H1 (cell line): ENCODE results near the gene CDK13. TPM values are rescaled to one million over a fixed set of nuclear protein-coding genes. Genes with fewer than 3 reads are reported as not detected.

Experiments
- CTCF ChIA-PET: fragments of 300-600 bp; sonication (Branson Sonifier 250); formaldehyde crosslinking; loops from one replicate; lab custom pipeline; 2021; ENCODE audit not compliant: partially characterized antibody; lab: Charles Lee
- POLR2A ChIA-PET: fragments of 300-600 bp; sonication (Branson Sonifier 250); formaldehyde crosslinking; loops from one replicate; lab custom pipeline; 2021; ENCODE audit warnings: inconsistent platforms; ENCODE audit not compliant: partially characterized antibody; lab: Charles Lee
- DNase-seq, 2 experiments: peaks; one replicate each; pipeline versions ENCODE4 v3.0.0 to v3.0.0-alpha.2; 2010 to 2022; ENCODE audit warnings: low spot score in 2 of 2, low read depth in 1 of 2, mixed read lengths in 1 of 2
- FAIRE-seq: peaks from 2 replicates; lab custom pipeline; 2011; peaks lifted over from hg19 to GRCh38; lab: Jason Lieb, UNC
- H2AFZ ChIP-seq: 2 replicates; pipeline ENCODE4 v1.8.1; 2012; ENCODE audit warnings: low read length, inconsistent platforms
- H2AK5ac ChIP-seq: 2 replicates; pipeline ENCODE4 v1.6.1; 2013; ENCODE audit warnings: low read depth, low read length
- H2BK120ac ChIP-seq: replicated peaks from 2 replicates; pipeline ENCODE3; 2013; ENCODE audit warnings: low read depth, low read length, inconsistent platforms
- H2BK12ac ChIP-seq: 2 replicates; pipeline ENCODE4 v1.6.1; 2013; ENCODE audit warnings: low read depth, low read length
- H2BK15ac ChIP-seq: 2 replicates; pipeline ENCODE4 v1.6.1; 2013; ENCODE audit warnings: low read length
- H2BK20ac ChIP-seq: 2 replicates; pipeline ENCODE4 v1.6.1; 2013; ENCODE audit warnings: low read length
- H2BK5ac ChIP-seq: 2 replicates; pipeline ENCODE4 v1.6.1; 2013; ENCODE audit warnings: low read depth, low read length
- H3K14ac ChIP-seq: 2 replicates; pipeline ENCODE4 v1.6.1; 2013; ENCODE audit warnings: inconsistent platforms; ENCODE audit not compliant: insufficient read length
- H3K18ac ChIP-seq: 2 replicates; pipeline ENCODE4 v1.6.1; 2013; ENCODE audit warnings: low read length; ENCODE audit errors: extremely low read depth
- H3K23ac ChIP-seq: 2 replicates; pipeline ENCODE4 v1.6.1; 2013; ENCODE audit warnings: inconsistent platforms; ENCODE audit not compliant: insufficient read length
- H3K23me2 ChIP-seq: 2 replicates; pipeline ENCODE4 v1.6.1; 2013; ENCODE audit warnings: low read depth, low read length
- H3K27ac ChIP-seq: 2 replicates; pipeline ENCODE4 v1.6.1; 2011; ENCODE audit warnings: low read depth, low read length, inconsistent platforms
- H3K27me3 ChIP-seq, 4 experiments: replicated peaks in 1 of 4; 1 replicate in 1 of 4; 2 replicates in 3 of 4; pipeline versions ENCODE4 v1.6.1 to v1.8.1; 2011 to 2013; ENCODE audit warnings: low read length in 3 of 4, mild to moderate bottlenecking in 3 of 4, inconsistent platforms in 2 of 4, mixed read lengths in 2 of 4, moderate library complexity in 1 of 4; ENCODE audit not compliant: control insufficient read depth in 3 of 4, insufficient read depth in 3 of 4; ENCODE audit errors: extremely low read depth in 1 of 4
- H3K36me3 ChIP-seq, 4 experiments: 2 replicates each; pipeline versions ENCODE4 v1.6.1 to v1.8.1; 2011 to 2013; ENCODE audit warnings: mild to moderate bottlenecking in 4 of 4, low read length in 3 of 4, moderate library complexity in 2 of 4, control low read depth in 1 of 4, inconsistent platforms in 1 of 4; ENCODE audit not compliant: insufficient read depth in 4 of 4, control insufficient read depth in 2 of 4
- H3K4ac ChIP-seq: replicated peaks from 2 replicates; pipeline ENCODE3; 2013; ENCODE audit warnings: low read length, low read depth, mixed read lengths, inconsistent platforms; ENCODE audit not compliant: insufficient read length
- H3K4me1 ChIP-seq, 4 experiments: replicated peaks in 1 of 4; 1 replicate in 1 of 4; 2 replicates in 3 of 4; pipeline versions ENCODE4 v1.6.1 to v1.8.1; 2011 to 2013; ENCODE audit warnings: low read length in 3 of 4, inconsistent platforms in 2 of 4, mixed read lengths in 1 of 4; ENCODE audit not compliant: insufficient read depth in 4 of 4, control insufficient read depth in 3 of 4
- H3K4me2 ChIP-seq, 2 experiments: 2 replicates each; pipeline versions ENCODE4 v1.6.1 to v1.8.1; 2011 to 2013; ENCODE audit warnings: low read depth in 2 of 2, low read length in 2 of 2, control low read depth in 1 of 2, inconsistent platforms in 1 of 2, mild to moderate bottlenecking in 1 of 2; ENCODE audit not compliant: insufficient read depth in 1 of 2
- H3K4me3 ChIP-seq, 4 experiments: fragments of 200-600, 300-600 bp in 1 of 4; sonication (generic), shearing (Covaris generic), sonication (Bioruptor Twin) in 1 of 4; 2 replicates each; pipeline versions ENCODE4 v1.5.1 to v1.8.1; 2011 to 2016; ENCODE audit warnings: low read length in 4 of 4, low read depth in 3 of 4, control low read depth in 2 of 4, inconsistent platforms in 2 of 4, mild to moderate bottlenecking in 2 of 4, mixed read lengths in 1 of 4, moderate library complexity in 1 of 4; ENCODE audit not compliant: insufficient read depth in 2 of 4; ENCODE audit errors: extremely low read depth in 1 of 4
- H3K56ac ChIP-seq: replicated peaks from 2 replicates; pipeline ENCODE3; 2013; ENCODE audit warnings: low read depth, mild to moderate bottlenecking, mixed read lengths, low read length, inconsistent platforms; ENCODE audit not compliant: insufficient read length
- H3K79me1 ChIP-seq: 2 replicates; pipeline ENCODE4 v1.6.1; 2013; ENCODE audit warnings: low read depth, low read length, control low read depth
- H3K79me2 ChIP-seq, 2 experiments: 2 replicates each; pipeline versions ENCODE4 v1.6.1 to v1.8.1; 2012 to 2013; ENCODE audit warnings: low read length in 2 of 2, mild to moderate bottlenecking in 2 of 2, inconsistent platforms in 1 of 2; ENCODE audit not compliant: insufficient read depth in 2 of 2, control insufficient read depth in 1 of 2
- H3K9ac ChIP-seq, 4 experiments: replicated peaks in 1 of 4; 1 replicate in 1 of 4; 2 replicates in 3 of 4; pipeline versions ENCODE4 v1.6.1 to v1.8.1; 2011 to 2013; ENCODE audit warnings: low read depth in 3 of 4, low read length in 3 of 4, control low read depth in 2 of 4, mild to moderate bottlenecking in 2 of 4, moderate library complexity in 2 of 4, inconsistent platforms in 1 of 4; ENCODE audit errors: extremely low read depth in 1 of 4
- H3K9me3 ChIP-seq, 2 experiments: 2 replicates each; pipeline versions ENCODE4 v1.6.1 to v1.8.1; 2012 to 2013; ENCODE audit warnings: mild to moderate bottlenecking in 2 of 2, moderate library complexity in 2 of 2, control low read depth in 1 of 2, inconsistent platforms in 1 of 2, low read depth in 1 of 2, low read length in 1 of 2, mixed read lengths in 1 of 2; ENCODE audit not compliant: insufficient read depth in 2 of 2
- H4K20me1 ChIP-seq, 2 experiments: replicated peaks in 1 of 2; 2 replicates each; pipeline versions ENCODE3 to v1.8.1; 2011 to 2013; ENCODE audit warnings: inconsistent platforms in 2 of 2, low read length in 2 of 2, mild to moderate bottlenecking in 1 of 2; ENCODE audit not compliant: insufficient read depth in 2 of 2, control insufficient read depth in 1 of 2
- H4K5ac ChIP-seq: 2 replicates; pipeline ENCODE4 v1.6.1; 2013; ENCODE audit warnings: low read length, low read depth, mixed read lengths, inconsistent platforms; ENCODE audit not compliant: insufficient read length
- H4K8ac ChIP-seq: 2 replicates; pipeline ENCODE4 v1.8.0; 2013; ENCODE audit warnings: mild to moderate bottlenecking, moderate library complexity, low read length, inconsistent platforms; ENCODE audit not compliant: insufficient read depth; ENCODE audit errors: extremely low read depth
- H4K91ac ChIP-seq: replicated peaks from 2 replicates; pipeline ENCODE3; 2013; ENCODE audit warnings: low read length, mixed read lengths, inconsistent platforms; ENCODE audit not compliant: insufficient read length
- CBX5 ChIP-seq: fragments of 300-800, 300-1000 bp; sonication (generic); IDR thresholded peaks from 2 replicates; pipeline ENCODE4 v1.7.1; 2016; ENCODE audit warnings: antibody characterized with exemption, low read length, low read depth
- EZH2 ChIP-seq: fragments of 200-600 bp; sonication (generic); IDR thresholded peaks from 2 replicates; pipeline ENCODE4 v1.7.1; 2012; ENCODE audit warnings: low read depth, mild to moderate bottlenecking, moderate library complexity, low read length, inconsistent platforms; ENCODE audit not compliant: severe bottlenecking
- GABPA ChIP-seq: IDR thresholded peaks from 2 replicates; pipeline ENCODE4 v1.6.1; 2011; ENCODE audit warnings: mild to moderate bottlenecking, low read length, moderate library complexity, borderline replicate concordance; ENCODE audit not compliant: insufficient read depth
- NANOG ChIP-seq: IDR thresholded peaks from 2 replicates; pipeline ENCODE4 v1.6.1; 2011; ENCODE audit warnings: low read length, low read depth, mild to moderate bottlenecking, inconsistent platforms; ENCODE audit not compliant: insufficient read depth, poor library complexity, severe bottlenecking
- RNF2 ChIP-seq: fragments of 200-900, 300-1000 bp; sonication (generic); IDR thresholded peaks from 2 replicates; pipeline ENCODE4 v1.7.1; 2016; ENCODE audit warnings: borderline replicate concordance, low read depth, mild to moderate bottlenecking, antibody characterized with exemption, low read length; ENCODE audit not compliant: poor library complexity, severe bottlenecking; ENCODE audit errors: missing control alignments
- SAP30 ChIP-seq: fragments of 300-600 bp; sonication (generic); IDR thresholded peaks from 2 replicates; pipeline ENCODE4 v1.7.1; 2012; ENCODE audit warnings: low read length, moderate library complexity, mild to moderate bottlenecking, inconsistent platforms; ENCODE audit not compliant: insufficient read depth, insufficient replicate concordance
- SIX5 ChIP-seq: IDR thresholded peaks from 2 replicates; pipeline ENCODE4 v1.6.1; 2011; ENCODE audit warnings: mild to moderate bottlenecking, low read depth, low read length
- SP2 ChIP-seq: IDR thresholded peaks from 2 replicates; pipeline ENCODE4 v1.6.1; 2012; ENCODE audit warnings: mild to moderate bottlenecking, low read length, inconsistent platforms
- TAF1 ChIP-seq: IDR thresholded peaks from 2 replicates; pipeline ENCODE4 v1.6.1; 2011; ENCODE audit warnings: mild to moderate bottlenecking, low read depth, low read length
- YY1 ChIP-seq: IDR thresholded peaks from 2 replicates; pipeline ENCODE4 v1.6.1; 2011; ENCODE audit warnings: low read depth, mild to moderate bottlenecking, low read length
- WGBS, 2 experiments: shearing (Covaris generic) in 1 of 2; methylation state at CpG; one replicate each; pipeline versions ENCODE4 v1.1.6 to v1.1.7; 2013 to 2015; ENCODE audit warnings: low lambda C conversion rate in 2 of 2, mixed read lengths in 2 of 2, inconsistent platforms in 1 of 2, low coverage in 1 of 2, missing lambda C conversion rate in 1 of 2; ENCODE audit not compliant: insufficient replicate concordance in 2 of 2, insufficient coverage in 1 of 2, insufficient read length in 1 of 2; ENCODE audit errors: extremely low coverage in 1 of 2, missing lambda C conversion rate in 1 of 2; 5-methylcytosine and 5-hydroxymethylcytosine counted together
- polyA plus RNA-seq, 7 experiments: library from polyadenylated mRNA; depleted of rRNA in 3 of 7; stranded (reverse) in 5 of 7; unstranded in 2 of 7; fragments of >200 nt in 5 of 7; fragments of 200-250 nt in 2 of 7; gene quantifications; 1 replicate in 5 of 7; 2 replicates in 1 of 7; 4 replicates in 1 of 7; pipeline versions ENCODE4 v1.2.1 to v1.2.3, GENCODE V29; 2011 to 2013; ENCODE audit warnings: missing spikeins in 2 of 7, mixed read lengths in 2 of 7
- total RNA-seq: library from RNA; stranded (reverse); fragmentation: NEBNext Ultra II Directional; extraction: Animal tissue kit (Norgen Biotek cat#: 25700); gene quantifications from 2 replicates; pipeline ENCODE4 v1.2.1, GENCODE V29; 2021
- TF ChIP-seq, protein P1 (sequence below), 3 experiments: IDR thresholded peaks; 1 replicate in 2 of 3; 2 replicates in 1 of 3; pipeline versions ENCODE4 v1.5.1 to v1.6.1; 2011; ENCODE audit warnings: low read length in 3 of 3, mild to moderate bottlenecking in 3 of 3, inconsistent platforms in 2 of 3, low read depth in 1 of 3, moderate library complexity in 1 of 3; ENCODE audit not compliant: insufficient read depth in 1 of 3; ENCODE audit errors: control extremely low read depth in 1 of 3

CDK13 gene
- total and polyA plus RNA-seq, 2 of the 8 experiments (the other 6 are each of a cell fraction or from before 2014, with no cell fraction given), result 22.6 to 49.5 TPM

DNA sequence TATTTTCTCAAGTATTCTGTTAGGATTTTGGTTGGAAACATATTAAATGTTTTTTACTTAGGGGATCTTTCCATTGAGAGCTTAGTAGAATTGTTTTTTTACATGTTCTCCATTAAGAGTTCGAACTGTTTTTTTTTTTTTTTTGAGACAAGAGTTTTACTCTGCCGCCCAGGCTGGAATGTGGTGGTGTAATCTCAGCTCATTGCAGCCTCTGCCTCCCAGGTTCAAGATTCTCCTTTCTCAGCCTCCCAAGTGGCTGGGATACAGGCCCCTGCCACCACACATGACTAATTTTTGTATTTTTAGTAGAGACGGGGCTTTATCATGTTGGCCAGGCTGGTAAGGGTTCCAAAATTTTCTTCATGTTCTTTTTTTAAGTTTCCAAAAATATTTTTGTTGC, 151.1 kb downstream of the CDK13 start:
- WGBS, 2 experiments, result 89% methylated on average over 3 of the region's 3 CpGs; no CpG with 5 or more reads in 1 of the 2 experiments
- no peak for FAIRE-seq
- TF ChIP-seq EZH2, result no peak
- no peak for TF ChIP-seq SP2
- TF ChIP-seq RNF2, result no peak
- no peak for TF ChIP-seq GABPA
- TF ChIP-seq NANOG, result no peak
- no peak for TF ChIP-seq TAF1
- no peak for TF ChIP-seq SIX5
- no peak for TF ChIP-seq CBX5
- no peak for TF ChIP-seq YY1
- TF ChIP-seq SAP30, result no peak
- TF ChIP-seq, protein P1, sequence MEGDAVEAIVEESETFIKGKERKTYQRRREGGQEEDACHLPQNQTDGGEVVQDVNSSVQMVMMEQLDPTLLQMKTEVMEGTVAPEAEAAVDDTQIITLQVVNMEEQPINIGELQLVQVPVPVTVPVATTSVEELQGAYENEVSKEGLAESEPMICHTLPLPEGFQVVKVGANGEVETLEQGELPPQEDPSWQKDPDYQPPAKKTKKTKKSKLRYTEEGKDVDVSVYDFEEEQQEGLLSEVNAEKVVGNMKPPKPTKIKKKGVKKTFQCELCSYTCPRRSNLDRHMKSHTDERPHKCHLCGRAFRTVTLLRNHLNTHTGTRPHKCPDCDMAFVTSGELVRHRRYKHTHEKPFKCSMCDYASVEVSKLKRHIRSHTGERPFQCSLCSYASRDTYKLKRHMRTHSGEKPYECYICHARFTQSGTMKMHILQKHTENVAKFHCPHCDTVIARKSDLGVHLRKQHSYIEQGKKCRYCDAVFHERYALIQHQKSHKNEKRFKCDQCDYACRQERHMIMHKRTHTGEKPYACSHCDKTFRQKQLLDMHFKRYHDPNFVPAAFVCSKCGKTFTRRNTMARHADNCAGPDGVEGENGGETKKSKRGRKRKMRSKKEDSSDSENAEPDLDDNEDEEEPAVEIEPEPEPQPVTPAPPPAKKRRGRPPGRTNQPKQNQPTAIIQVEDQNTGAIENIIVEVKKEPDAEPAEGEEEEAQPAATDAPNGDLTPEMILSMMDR (IDR thresholded peaks at IDR 0.05; ENCODE audit: control extremely low read depth in 1 of 3, insufficient read depth in 1 of 3, low read depth in 1 of 3, low read length in 3 of 3), result no peak

More for the DNA sequence above, 151.1 kb downstream of the CDK13 start:
- no peak for DNase-seq
- no peaks in the 10 kb centered on the region for H3K4me1 ChIP-seq
- H3K18ac ChIP-seq, result no peak overlapping the region
- no peak overlapping the region for H2BK15ac ChIP-seq
- H2BK12ac ChIP-seq, result no peak overlapping the region
- no peak overlapping the region for H3K4ac ChIP-seq
- H4K8ac ChIP-seq, result no peak overlapping the region
- no peaks in the 10 kb centered on the region for H3K27me3 ChIP-seq
- H3K9me3 ChIP-seq, result no peaks in the 10 kb centered on the region
- no peak overlapping the region for H2AK5ac ChIP-seq
- H3K27ac ChIP-seq, result no peak overlapping the region
- no peaks in the 10 kb centered on the region for H3K23me2 ChIP-seq
- ChIA-PET CTCF (no interaction called here), POLR2A (interaction anchor here (1.4 kb wide), 1 partner anchor 12 kb away, joined by 3 read pairs; no protein-coding TSS in a partner anchor)
- H2BK20ac ChIP-seq, result no peak overlapping the region
- no peak overlapping the region for H3K23ac ChIP-seq
- H3K79me2 ChIP-seq, result no peaks in the 10 kb centered on the region
- no peak overlapping the region for H3K56ac ChIP-seq
- no peak overlapping the region for H4K91ac ChIP-seq
- no peak overlapping the region for H3K9ac ChIP-seq
- no peak overlapping the region for H3K4me2 ChIP-seq
- H2BK5ac ChIP-seq, result no peak overlapping the region
- peaks cover 0 to 3% (median 0%) of the 10 kb centered on the region in 4 experiments; a peak in 2 of 8 replicates for H3K36me3 ChIP-seq
- no peaks in the 10 kb centered on the region for H3K79me1 ChIP-seq
- no peaks in the 10 kb centered on the region for H4K20me1 ChIP-seq
- no peak overlapping the region for H4K5ac ChIP-seq
- H2AFZ ChIP-seq, result no peak overlapping the region
- H3K4me3 ChIP-seq, result no peak overlapping the region
- no peak overlapping the region for H2BK120ac ChIP-seq
- H3K14ac ChIP-seq, result no peak overlapping the region
